ENCODE data around the gene LCA5L. TPM values are rescaled to one million over a fixed set of nuclear protein-coding genes. Genes with fewer than 3 reads are reported as not detected.

Gene LCA5L
- total RNA-seq, 3 donors from 2014 or later = 1.6 to 6.0 (median 4.2) TPM

DNA sequence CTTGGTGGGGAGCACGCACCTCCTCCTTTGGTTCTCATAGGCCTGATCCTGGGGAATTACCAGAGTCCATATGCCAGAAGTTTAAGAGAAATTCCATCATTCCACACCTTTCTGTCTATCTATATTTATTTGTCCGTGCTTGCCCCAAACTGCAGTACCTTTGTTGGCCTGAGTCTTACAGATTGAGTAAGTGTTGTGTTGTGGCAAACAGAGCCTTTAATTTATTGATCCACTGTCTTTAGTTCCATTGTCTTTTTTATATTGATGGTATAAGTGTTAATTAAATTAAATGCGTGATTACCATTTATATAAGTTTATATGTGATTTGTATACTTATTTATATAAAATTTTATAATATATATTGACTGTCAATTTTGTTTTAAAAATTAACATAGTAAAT is 11.1 kb upstream of the LCA5L start:
- no peaks in the 10 kb centered on the region for H3K36me3 ChIP-seq
- H3K4me3 ChIP-seq = no peak overlapping the region
- H3K27me3 ChIP-seq = no peaks in the 10 kb centered on the region
- H3K27ac ChIP-seq = no peak overlapping the region
- no peaks in the 10 kb centered on the region for H3K4me1 ChIP-seq
- intact Hi-C loops (cut with DNase I; ENCODE audit: low total_unique reads) = no loop called here
- H3K9me3 ChIP-seq = no peaks in the 10 kb centered on the region
- TF ChIP-seq POLR2A (IDR thresholded peaks at IDR 0.05) = no peak
- TF ChIP-seq POLR2AphosphoS5 (IDR thresholded peaks at IDR 0.05) = no peak
- TF ChIP-seq, protein P1, sequence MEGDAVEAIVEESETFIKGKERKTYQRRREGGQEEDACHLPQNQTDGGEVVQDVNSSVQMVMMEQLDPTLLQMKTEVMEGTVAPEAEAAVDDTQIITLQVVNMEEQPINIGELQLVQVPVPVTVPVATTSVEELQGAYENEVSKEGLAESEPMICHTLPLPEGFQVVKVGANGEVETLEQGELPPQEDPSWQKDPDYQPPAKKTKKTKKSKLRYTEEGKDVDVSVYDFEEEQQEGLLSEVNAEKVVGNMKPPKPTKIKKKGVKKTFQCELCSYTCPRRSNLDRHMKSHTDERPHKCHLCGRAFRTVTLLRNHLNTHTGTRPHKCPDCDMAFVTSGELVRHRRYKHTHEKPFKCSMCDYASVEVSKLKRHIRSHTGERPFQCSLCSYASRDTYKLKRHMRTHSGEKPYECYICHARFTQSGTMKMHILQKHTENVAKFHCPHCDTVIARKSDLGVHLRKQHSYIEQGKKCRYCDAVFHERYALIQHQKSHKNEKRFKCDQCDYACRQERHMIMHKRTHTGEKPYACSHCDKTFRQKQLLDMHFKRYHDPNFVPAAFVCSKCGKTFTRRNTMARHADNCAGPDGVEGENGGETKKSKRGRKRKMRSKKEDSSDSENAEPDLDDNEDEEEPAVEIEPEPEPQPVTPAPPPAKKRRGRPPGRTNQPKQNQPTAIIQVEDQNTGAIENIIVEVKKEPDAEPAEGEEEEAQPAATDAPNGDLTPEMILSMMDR (IDR thresholded peaks at IDR 0.05) = peak in 1 of 3 donors; percentile 11
- no peak for DNase-seq (ENCODE audit: low spot score in 2 of 2)

DNA sequence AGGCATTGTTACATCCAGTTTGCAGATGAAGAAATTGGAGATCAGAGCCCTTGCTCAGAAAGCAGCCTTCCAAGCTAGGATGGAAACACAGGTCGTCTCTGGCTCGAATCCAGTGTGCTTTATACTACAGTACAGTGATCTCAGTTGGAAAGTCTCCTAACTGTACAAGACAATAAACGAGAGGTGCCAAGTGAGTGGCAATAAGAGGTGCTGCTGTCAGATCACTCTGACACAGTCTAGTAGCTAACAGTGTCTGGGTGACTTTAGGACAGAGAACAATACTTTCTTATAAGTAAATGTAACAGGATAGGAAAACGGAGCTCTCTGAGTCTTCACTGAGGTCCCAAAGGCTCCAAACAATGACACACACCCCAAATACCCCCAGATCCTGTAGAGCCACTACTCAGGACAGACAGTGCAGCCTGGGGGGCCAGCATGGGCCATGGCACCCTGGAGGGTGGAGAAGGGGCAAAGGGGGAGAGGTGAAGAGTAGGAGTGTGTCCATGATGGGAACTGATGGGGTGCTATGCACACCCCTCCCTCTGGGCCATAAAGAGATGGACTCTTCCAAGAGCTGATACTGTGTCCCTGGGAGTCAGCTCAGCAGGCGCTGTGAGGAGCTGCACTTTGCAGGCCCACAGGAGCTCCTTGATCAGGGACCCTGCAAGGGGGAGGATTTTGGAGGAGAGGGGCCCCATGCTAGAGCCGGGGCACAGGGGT is 9.5 kb upstream of the LCA5L start:
- H3K36me3 ChIP-seq = no peaks in the 10 kb centered on the region
- TF ChIP-seq, protein P1 (IDR thresholded peaks at IDR 0.05) = no peak
- no peak for TF ChIP-seq POLR2AphosphoS5 (IDR thresholded peaks at IDR 0.05)
- no peak for TF ChIP-seq POLR2A (IDR thresholded peaks at IDR 0.05)
- H3K27me3 ChIP-seq = no peaks in the 10 kb centered on the region
- H3K4me3 ChIP-seq = no peak overlapping the region
- no peak for DNase-seq (ENCODE audit: low spot score in 2 of 2)
- H3K4me1 ChIP-seq = no peaks in the 10 kb centered on the region
- intact Hi-C loops (cut with DNase I; ENCODE audit: low total_unique reads) = no loop called here
- H3K9me3 ChIP-seq = no peaks in the 10 kb centered on the region
- no peak overlapping the region for H3K27ac ChIP-seq

GRCh38 chr21:39453571-39454179 is 8.1 kb upstream of the LCA5L start:
- Histone ChIP-seq H3K36me3 (no peaks in the 10 kb centered on the region), H3K27me3 (no peaks in the 10 kb centered on the region), H3K9me3 (no peaks in the 10 kb centered on the region), H3K4me1 (no peaks in the 10 kb centered on the region), H3K4me3 (no peak overlapping the region), H3K27ac (peak overlapping the region in 1 of 2 donors; percentile 88)
- no peak for DNase-seq (ENCODE audit: low spot score in 2 of 2)
- intact Hi-C loops (cut with DNase I; ENCODE audit: low total_unique reads) = no loop called here
- TF ChIP-seq, protein P1 (IDR thresholded peaks at IDR 0.05) = no peak
- TF ChIP-seq POLR2AphosphoS5 (IDR thresholded peaks at IDR 0.05) (no peak), POLR2A (IDR thresholded peaks at IDR 0.05) (no peak)

GRCh38 chr21:39452970-39453342 is 7.4 kb upstream of the LCA5L start:
- Histone ChIP-seq H3K4me1 (no peaks in the 10 kb centered on the region), H3K4me3 (peak overlapping the region in 1 of 3 donors; percentile 17), H3K27ac (peak overlapping the region; percentile 86 to 88), H3K27me3 (no peaks in the 10 kb centered on the region), H3K36me3 (no peaks in the 10 kb centered on the region), H3K9me3 (no peaks in the 10 kb centered on the region)
- DNase-seq (ENCODE audit: low spot score in 2 of 2) = no peak
- intact Hi-C loops (cut with DNase I; ENCODE audit: low total_unique reads) = no loop called here
- no peak for TF ChIP-seq POLR2A (IDR thresholded peaks at IDR 0.05)
- TF ChIP-seq POLR2AphosphoS5 (IDR thresholded peaks at IDR 0.05) = no peak
- TF ChIP-seq, protein P1 (IDR thresholded peaks at IDR 0.05) = no peak

GRCh38 chr21:39452207-39452969 is 6.8 kb upstream of the LCA5L start:
- TF ChIP-seq POLR2AphosphoS5 (IDR thresholded peaks at IDR 0.05) (no peak), POLR2A (IDR thresholded peaks at IDR 0.05) (no peak)
- TF ChIP-seq, protein P1 (IDR thresholded peaks at IDR 0.05) = no peak
- no peaks in the 10 kb centered on the region for H3K4me1 ChIP-seq
- no peak for DNase-seq (ENCODE audit: low spot score in 2 of 2)
- peak overlapping the region in 2 of 3 donors; percentile 44 to 63 for H3K4me3 ChIP-seq
- H3K27me3 ChIP-seq = no peaks in the 10 kb centered on the region
- no peaks in the 10 kb centered on the region for H3K36me3 ChIP-seq
- intact Hi-C loops (cut with DNase I; ENCODE audit: low total_unique reads) = no loop called here
- no peaks in the 10 kb centered on the region for H3K9me3 ChIP-seq
- H3K27ac ChIP-seq = peak overlapping the region; percentile 86 to 88
